Measurements from ENCODE around the gene PARVA.

DNA sequence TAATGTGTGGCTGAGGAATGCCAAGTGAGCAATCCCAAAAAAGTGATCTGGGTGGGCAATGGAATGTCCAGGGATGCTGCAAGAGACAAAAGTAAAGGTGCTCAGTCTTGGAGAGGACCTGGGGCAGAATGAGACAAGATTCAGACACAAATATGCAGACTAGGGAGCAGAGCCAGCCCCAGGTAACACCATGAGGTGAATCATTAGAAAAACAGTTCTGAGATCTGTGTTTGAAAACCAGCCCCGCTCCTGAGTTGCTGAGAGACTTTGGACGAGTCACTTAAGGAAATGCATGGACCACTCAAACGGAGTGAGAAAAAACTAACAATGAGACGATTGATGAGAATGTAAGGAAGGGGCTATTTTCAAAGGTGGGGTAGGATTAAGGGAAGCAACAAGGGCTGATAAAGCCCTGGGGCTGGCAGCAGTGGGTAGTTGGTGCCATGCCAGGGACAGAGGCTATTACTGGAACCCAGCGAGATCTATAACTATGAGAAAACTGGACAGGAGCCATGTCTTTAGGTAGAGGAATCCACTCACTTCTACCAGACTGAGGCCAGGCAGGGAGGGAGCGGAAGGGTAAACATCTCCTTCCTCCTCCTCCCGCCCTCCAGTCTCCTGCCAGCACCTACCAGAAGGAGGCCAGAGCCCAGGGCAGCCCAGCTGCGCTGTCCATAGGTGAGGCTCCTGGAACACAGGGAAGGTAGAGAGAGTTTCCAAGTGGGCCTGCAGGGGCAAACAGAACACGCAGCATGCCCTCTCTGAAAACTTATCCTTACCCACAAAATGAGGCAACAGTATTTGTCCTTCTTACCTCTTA is 166.4 kb downstream of the PARVA start:
- TF ChIP-seq POLR2AphosphoS5 (IDR thresholded peaks at IDR 0.05; ENCODE audit: low read depth, low read length) (no peak), SIN3A (IDR thresholded peaks at IDR 0.05; ENCODE audit: borderline replicate concordance, insufficient read depth, low read depth, low read length) (no peak), TCF7L2 (IDR thresholded peaks at IDR 0.05; ENCODE audit: low read depth, low read length) (no peak)
- TF ChIP-seq, protein P1, sequence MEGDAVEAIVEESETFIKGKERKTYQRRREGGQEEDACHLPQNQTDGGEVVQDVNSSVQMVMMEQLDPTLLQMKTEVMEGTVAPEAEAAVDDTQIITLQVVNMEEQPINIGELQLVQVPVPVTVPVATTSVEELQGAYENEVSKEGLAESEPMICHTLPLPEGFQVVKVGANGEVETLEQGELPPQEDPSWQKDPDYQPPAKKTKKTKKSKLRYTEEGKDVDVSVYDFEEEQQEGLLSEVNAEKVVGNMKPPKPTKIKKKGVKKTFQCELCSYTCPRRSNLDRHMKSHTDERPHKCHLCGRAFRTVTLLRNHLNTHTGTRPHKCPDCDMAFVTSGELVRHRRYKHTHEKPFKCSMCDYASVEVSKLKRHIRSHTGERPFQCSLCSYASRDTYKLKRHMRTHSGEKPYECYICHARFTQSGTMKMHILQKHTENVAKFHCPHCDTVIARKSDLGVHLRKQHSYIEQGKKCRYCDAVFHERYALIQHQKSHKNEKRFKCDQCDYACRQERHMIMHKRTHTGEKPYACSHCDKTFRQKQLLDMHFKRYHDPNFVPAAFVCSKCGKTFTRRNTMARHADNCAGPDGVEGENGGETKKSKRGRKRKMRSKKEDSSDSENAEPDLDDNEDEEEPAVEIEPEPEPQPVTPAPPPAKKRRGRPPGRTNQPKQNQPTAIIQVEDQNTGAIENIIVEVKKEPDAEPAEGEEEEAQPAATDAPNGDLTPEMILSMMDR (IDR thresholded peaks at IDR 0.05), result no peak

Measured in Panc1 (cell line).